NCI-H748 (cell line): Measurements from ENCODE around the gene NFIX.

Source experiments
- DNase-seq: peaks from one replicate; lab custom pipeline; 2025; ENCODE audit not compliant: unreplicated experiment; lab: John Stamatoyannopoulos, UW

The NFIX gene

GRCh38 chr19:12987190-12987589 is 8.1 kb upstream of the NFIX start:
- DNase-seq = no peak

GRCh38 chr19:12987781-12988180 is 7.5 kb upstream of the NFIX start:
- no peak for DNase-seq

- no peak for DNase-seq
Observed at GRCh38 chr19:12990431-12990830, 4.8 kb upstream of the NFIX start.

GRCh38 chr19:12990853-12991252 is 4.4 kb upstream of the NFIX start:
- DNase-seq = no peak

- no peak for DNase-seq
Observed at GRCh38 chr19:12991296-12991695, 4.0 kb upstream of the NFIX start.

GRCh38 chr19:12992729-12993128 is 2.5 kb upstream of the NFIX start:
- no peak for DNase-seq

GRCh38 chr19:12993562-12993961 is 1.7 kb upstream of the NFIX start:
- DNase-seq = no peak

GRCh38 chr19:12995596-12996405 is 526 bp downstream of the NFIX start:
- DNase-seq = peak; percentile 30

- no peak for DNase-seq
Observed at GRCh38 chr19:12996406-12997094, 1.3 kb downstream of the NFIX start.

- no peak for DNase-seq
Observed at GRCh38 chr19:12997179-12997966, 2.1 kb downstream of the NFIX start.

GRCh38 chr19:12997967-12998940 is 3.0 kb downstream of the NFIX start:
- DNase-seq = no peak

GRCh38 chr19:13001166-13001501 is 5.9 kb downstream of the NFIX start:
- DNase-seq = no peak

- DNase-seq = no peak
Observed at GRCh38 chr19:13001502-13002165, 6.4 kb downstream of the NFIX start.

- DNase-seq = no peak
Observed at GRCh38 chr19:13002166-13002898, 7.1 kb downstream of the NFIX start.

GRCh38 chr19:13003081-13003480 is 7.8 kb downstream of the NFIX start:
- DNase-seq = no peak

GRCh38 chr19:13004273-13004672 is 9.0 kb downstream of the NFIX start:
- no peak for DNase-seq

- no peak for DNase-seq
Observed at GRCh38 chr19:13005253-13005652, 10.0 kb downstream of the NFIX start.

- DNase-seq = no peak
Observed at GRCh38 chr19:13005861-13006370, 10.6 kb downstream of the NFIX start.
